A549 treated with Hydrocortisone at 1 μM for 4 hours (cell line): ENCODE data around the gene ANKRD13B. TPM values are rescaled to one million over a fixed set of nuclear protein-coding genes. Genes with fewer than 3 reads are reported as not detected.

Experiments used
- total RNA-seq: library from RNA; stranded (reverse); fragments of 200-300 nt; extraction: Qiagen RNA extraction; gene quantifications from 5 replicates; pipeline ENCODE4 v1.2.3, GENCODE V29; 2022

ANKRD13B gene
- total RNA-seq, result 22.8 to 29.6 TPM (median 26.4 TPM) in 5 replicates

DNA sequence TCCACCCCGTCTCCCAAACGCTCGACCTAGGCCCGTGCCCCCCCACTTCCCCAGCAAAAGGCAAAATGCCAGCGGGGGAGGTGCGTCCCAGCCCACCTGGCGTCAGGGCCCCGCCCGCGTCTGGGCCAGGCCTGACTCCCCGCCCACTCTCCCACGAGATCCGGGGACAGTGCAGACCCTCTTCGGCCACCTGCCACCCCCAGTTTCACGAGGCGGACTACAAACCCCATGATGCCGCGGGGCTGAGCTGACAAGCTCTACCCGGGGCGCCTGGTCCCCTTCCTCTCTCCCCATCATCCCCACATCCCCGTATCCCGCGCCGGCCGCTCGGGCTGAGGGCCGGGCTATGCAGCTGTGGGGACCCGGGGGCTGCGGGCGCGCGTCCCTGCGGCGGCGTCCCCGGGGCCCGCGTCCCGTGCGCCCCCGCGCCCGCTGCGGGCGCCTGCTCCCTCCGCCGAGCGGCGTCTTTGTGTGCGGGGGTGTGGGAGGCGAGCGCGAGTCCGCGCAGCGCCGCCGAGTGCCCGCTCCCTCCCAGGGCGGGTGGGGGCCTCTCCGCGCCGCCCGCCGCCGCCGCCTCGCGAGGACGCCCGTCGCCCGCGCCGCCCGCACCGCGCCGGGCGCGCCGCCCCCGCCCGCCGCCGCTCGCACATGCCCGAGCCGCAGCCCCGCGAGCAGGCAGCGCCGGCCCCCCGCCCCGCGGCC lies at the start of gene ANKRD13B:
Gene ANKRD13B (plus strand): TSS at position 283 of the 702 bp plus-strand sequence. CDS start 490 bp downstream, outside the sequence.

GRCh38 chr17:29566473-29567303 lies 26.2 kb upstream of the ANKRD13B start, which contains the start of gene ABHD15:
Gene ABHD15 (minus strand): TSS chr17:29567037. CDS start chr17:29566966, 71 bp downstream.

DNA sequence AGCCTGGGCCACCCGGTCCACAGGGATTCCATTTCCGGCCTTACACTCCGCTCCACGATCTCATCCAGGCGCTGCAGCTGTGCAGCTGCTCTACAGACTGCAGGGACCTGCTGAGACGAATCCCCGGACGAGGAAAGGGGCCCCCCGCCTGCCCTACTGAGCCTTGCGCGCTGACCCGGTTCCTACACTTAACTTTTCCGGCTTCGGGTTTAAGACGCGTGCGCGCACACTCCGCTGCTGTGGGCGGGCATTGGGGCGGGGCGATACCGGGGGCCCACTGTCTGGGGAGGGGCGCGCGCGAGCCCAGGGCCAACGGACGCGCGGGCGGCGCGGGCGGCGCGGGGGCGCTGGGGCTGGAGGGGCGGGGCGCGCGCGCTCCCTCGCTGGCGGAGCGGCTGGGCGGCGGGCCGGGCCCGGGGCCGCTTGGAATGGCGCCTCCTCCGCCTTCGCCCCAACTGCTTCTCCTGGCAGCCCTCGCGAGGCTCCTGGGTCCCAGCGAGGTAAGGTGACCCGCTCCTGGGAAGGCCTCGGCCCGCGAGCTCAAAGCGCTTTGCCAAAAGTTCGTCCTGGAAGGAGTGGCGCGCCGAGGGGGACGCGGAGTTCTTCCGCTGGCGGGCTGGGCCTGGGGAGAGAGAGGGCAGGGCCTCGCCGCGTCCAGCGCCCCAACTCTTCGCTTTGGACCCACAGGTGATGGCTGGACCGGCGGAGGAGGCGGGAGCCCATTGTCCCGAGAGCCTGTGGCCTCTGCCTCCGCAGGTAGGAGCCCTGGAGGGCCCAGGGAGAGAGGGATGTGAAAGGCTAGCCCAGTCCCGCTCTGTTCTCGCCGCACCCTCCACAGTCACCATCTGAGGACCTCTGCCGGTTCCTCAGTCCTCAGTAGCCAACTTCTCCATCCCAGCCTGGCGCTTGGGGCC lies 24.3 kb upstream of the ANKRD13B start, which contains the start of gene TP53I13:
Gene TP53I13 (plus strand): TSS at position 371 of the 914 bp plus-strand sequence. CDS start 58 bp downstream, at position 429.

DNA sequence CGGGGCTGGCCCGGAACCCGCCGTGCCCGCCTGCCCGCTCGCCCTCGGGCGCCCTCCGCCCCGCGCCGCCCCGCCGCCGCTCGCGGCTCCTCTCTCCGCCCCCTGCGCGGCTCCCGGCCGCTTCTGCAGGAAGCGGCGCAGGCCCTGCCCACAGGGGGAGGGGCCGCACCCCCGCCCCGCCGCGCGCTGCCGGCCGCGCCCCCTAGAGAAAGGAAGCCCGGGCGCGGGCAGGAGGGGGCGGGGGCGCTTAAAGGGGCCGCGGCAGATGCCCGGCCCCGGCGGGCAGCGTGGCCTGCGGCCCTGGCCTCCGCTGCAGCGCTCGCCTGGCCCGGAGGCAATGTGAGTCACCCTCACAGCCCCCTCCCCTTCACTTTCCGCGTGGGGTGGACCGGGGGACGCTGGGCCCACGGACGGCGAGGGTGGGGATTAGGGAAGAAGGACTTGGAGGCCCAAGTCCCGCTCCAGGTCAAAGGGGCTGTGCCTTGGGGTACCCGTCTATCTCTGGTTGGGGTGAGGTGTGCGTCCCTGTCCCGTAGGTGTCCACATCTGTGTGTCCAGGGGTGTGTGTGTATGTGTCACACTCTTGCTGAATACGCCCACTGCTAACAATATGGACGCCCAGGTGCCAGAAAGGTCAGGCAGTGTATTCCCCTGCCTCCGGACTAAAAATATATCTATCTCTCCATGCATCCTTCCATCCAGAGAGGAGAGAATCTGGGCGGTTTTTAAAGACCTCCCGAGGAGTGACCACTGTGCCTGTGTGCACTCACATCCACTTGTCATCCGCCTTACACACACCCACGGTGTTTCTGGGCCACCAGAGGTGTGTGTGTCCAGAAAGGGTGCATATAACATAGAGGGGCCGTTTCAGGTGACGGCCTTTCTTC lies 3.2 kb upstream of the ANKRD13B start, which contains the start of gene GIT1:
Gene GIT1 (minus strand): TSS at position 125 of the 887 bp plus-strand sequence. CDS start 270 bp downstream, outside the sequence.

DNA sequence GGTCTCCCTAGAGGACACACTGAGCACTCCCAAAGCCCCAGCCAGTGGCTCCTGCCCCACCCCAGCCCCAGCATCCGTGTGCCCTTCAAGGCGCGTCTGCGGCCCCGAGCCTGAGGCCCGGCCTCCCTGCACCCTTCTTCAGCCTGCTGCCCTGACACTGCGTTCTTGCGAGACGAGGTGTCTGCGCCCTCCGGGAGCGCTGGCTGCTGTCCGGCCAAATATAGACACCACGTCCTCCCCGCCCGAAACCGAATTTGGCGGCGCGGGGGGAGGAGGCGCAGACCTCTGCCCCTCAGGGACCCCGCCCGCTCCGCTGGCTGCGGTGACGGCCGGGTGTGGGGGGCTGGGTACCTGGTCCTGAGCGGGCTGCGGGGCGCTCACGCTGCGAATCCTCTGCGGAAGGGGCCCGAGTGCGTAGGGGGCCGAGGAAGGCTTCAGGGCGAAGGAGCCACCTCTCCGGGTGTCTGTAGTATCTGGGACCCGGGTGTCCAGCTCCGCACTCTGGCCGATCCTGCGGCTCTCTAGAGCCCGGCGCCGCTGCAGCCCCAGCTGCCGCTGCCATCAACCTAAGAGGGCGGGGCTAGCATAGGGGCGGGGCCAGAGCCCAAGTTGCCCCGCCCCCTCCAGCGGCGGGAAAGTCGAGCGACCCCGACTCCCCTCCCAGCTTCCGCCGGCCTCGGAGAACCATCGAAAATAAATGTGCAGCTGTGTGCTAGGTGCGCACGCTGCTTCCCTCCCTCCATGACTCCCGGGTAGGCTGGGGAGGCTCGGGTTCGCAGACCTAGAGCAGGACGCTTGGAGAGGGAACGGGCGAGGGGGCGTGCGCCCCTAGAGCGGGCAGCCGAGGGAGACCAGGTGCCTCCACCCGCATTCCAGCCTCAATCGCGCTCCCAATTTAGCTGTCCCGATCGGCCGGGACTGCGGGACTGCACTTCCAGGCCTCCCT lies 29.7 kb downstream of the ANKRD13B start, which contains the start of gene CORO6:
Gene CORO6 (minus strand): TSS at position 576 of the 946 bp plus-strand sequence. CDS start 1,491 bp downstream, outside the sequence.

Other genes starting within 250 kb of the ANKRD13B start
- 14.2 to 29.2 TPM (median 22.7 TPM) in 5 replicates for gene TAOK1, start 202.8 kb upstream of the ANKRD13B start, total RNA-seq
- 23.3 to 27.3 TPM (median 24.9 TPM) in 5 replicates for gene ABHD15, start 26.1 kb upstream of the ANKRD13B start, total RNA-seq
- gene TP53I13, start 24.4 kb upstream of the ANKRD13B start, total RNA-seq, result 80.1 to 99.2 TPM (median 96.1 TPM) in 5 replicates
- gene GIT1, start 3.5 kb upstream of the ANKRD13B start, total RNA-seq, result 69.4 to 81.2 TPM (median 80.5 TPM) in 5 replicates
- 4.7 to 6.0 TPM (median 5.5 TPM) in 5 replicates for gene CORO6, start 29.8 kb downstream of the ANKRD13B start, total RNA-seq